C4-2B (cell line): ENCODE measurements around the gene AKNA.

Experiments
- CTCF ChIP-seq: fragments of 450-650 bp; conservative IDR thresholded peaks from 2 replicates; pipeline ENCODE4 v1.5.1; 2017; ENCODE audit warnings: mild to moderate bottlenecking
- ZFX ChIP-seq: fragments of 450-650 bp; IDR thresholded peaks from 2 replicates; pipeline ENCODE4 v1.6.1; 2017

- TF ChIP-seq CTCF (no peak), ZFX (no peak)
These were observed at the start of gene AKNA for GRCh38 chr9:114387680-114388356.
